HEK293 (cell line): ENCODE results near the gene NRBF2.

Experiments used
- CTCF ChIA-PET: fragments of 350-600 bp; formaldehyde crosslinking; extraction: SDS; loops from one replicate; lab custom pipeline; 2021; ENCODE audit warnings: antibody characterized with exemption; lab: Yijun Ruan, JAX
- POLR2A ChIA-PET: fragments of 300-600 bp; formaldehyde crosslinking; extraction: SDS; loops from one replicate; lab custom pipeline; 2020; ENCODE audit warnings: antibody characterized with exemption, inconsistent platforms; lab: Yijun Ruan, JAX
- H3K27ac ChIP-seq: fragments of 200-500 bp; sonication (Bioruptor generic); 2 replicates; pipeline ENCODE4 v1.5.1; 2014; ENCODE audit warnings: low read depth, low read length, control low read depth, inconsistent platforms; ENCODE audit errors: extremely low read depth
- H3K36me3 ChIP-seq, 2 experiments: fragments of 200-500 bp in 1 of 2; sonication (Bioruptor generic) in 1 of 2; 1 replicate in 1 of 2; 2 replicates in 1 of 2; pipeline ENCODE4 v1.5.1; 2014 to 2017; ENCODE audit warnings: inconsistent platforms in 2 of 2, low read length in 2 of 2; ENCODE audit not compliant: control insufficient read depth in 2 of 2, insufficient read depth in 1 of 2
- H3K4me1 ChIP-seq: fragments of 200-500 bp; sonication (Bioruptor generic); 2 replicates; pipeline ENCODE4 v1.5.1; 2014; ENCODE audit warnings: mild to moderate bottlenecking, low read length, inconsistent platforms; ENCODE audit not compliant: control insufficient read depth, insufficient read depth
- H3K4me3 ChIP-seq: 2 replicates; pipeline ENCODE4 v1.5.1; 2011; ENCODE audit warnings: low read depth, mild to moderate bottlenecking, control low read depth, low read length, moderate library complexity
- H3K9me3 ChIP-seq: fragments of 200-500 bp; sonication (Bioruptor generic); 2 replicates; pipeline ENCODE4 v1.5.1; 2014; ENCODE audit warnings: low read depth, low read length, inconsistent platforms; ENCODE audit not compliant: control insufficient read depth, insufficient read depth
- INSM2 ChIP-seq: fragments of 450-650 bp; formaldehyde crosslinking; IDR thresholded peaks from 2 replicates; pipeline ENCODE4 v1.5.1; 2016; ENCODE audit warnings: missing biosample characterization, missing genetic modification characterization
- SALL2 ChIP-seq: fragments of 450-650 bp; formaldehyde crosslinking; IDR thresholded peaks from 2 replicates; pipeline ENCODE4 v1.5.0; 2017; ENCODE audit warnings: missing biosample characterization, mild to moderate bottlenecking, missing genetic modification characterization, borderline replicate concordance
- SCRT1 ChIP-seq: fragments of 450-650 bp; formaldehyde crosslinking; IDR thresholded peaks from 2 replicates; pipeline ENCODE4 v1.5.1; 2016; ENCODE audit warnings: missing biosample characterization, missing genetic modification characterization, borderline replicate concordance
- SP2 ChIP-seq: fragments of 450-650 bp; formaldehyde crosslinking; IDR thresholded peaks from 2 replicates; pipeline ENCODE4 v1.5.1; 2016; ENCODE audit warnings: missing biosample characterization, missing genetic modification characterization
- YY1 ChIP-seq: fragments of 450-650 bp; formaldehyde crosslinking; IDR thresholded peaks from 2 replicates; pipeline ENCODE4 v1.5.1; 2018; ENCODE audit warnings: missing biosample characterization, missing genetic modification characterization
- ZBTB44 ChIP-seq: fragments of 450-650 bp; IDR thresholded peaks from 2 replicates; pipeline ENCODE4 v1.5.1; 2018; ENCODE audit warnings: missing biosample characterization, mild to moderate bottlenecking, missing genetic modification characterization
- ZNF274 ChIP-seq, 2 experiments: fragments of 200-500 bp in 1 of 2; fragments of 450-650 bp in 1 of 2; sonication (Bioruptor generic) in 1 of 2; formaldehyde crosslinking in 1 of 2; IDR thresholded peaks; 2 replicates each; pipeline versions ENCODE4 v1.5.1 to v1.6.1; 2014 to 2016; ENCODE audit warnings: borderline replicate concordance in 1 of 2, inconsistent platforms in 1 of 2, low read length in 1 of 2, missing biosample characterization in 1 of 2, missing genetic modification characterization in 1 of 2
- ZNF473 ChIP-seq: fragments of 450-650 bp; formaldehyde crosslinking; IDR thresholded peaks from 2 replicates; pipeline ENCODE4 v1.5.1; 2017; ENCODE audit warnings: missing biosample characterization, missing genetic modification characterization
- ZNF529 ChIP-seq: fragments of 450-650 bp; formaldehyde crosslinking; IDR thresholded peaks from 2 replicates; pipeline ENCODE4 v1.5.1; 2017; ENCODE audit warnings: missing genetic modification characterization, missing biosample characterization; ENCODE audit not compliant: insufficient replicate concordance
- ZNF544 ChIP-seq: fragments of 450-650 bp; formaldehyde crosslinking; IDR thresholded peaks from 2 replicates; pipeline ENCODE4 v1.5.0; 2017; ENCODE audit warnings: missing biosample characterization, missing genetic modification characterization
- ZNF548 ChIP-seq: fragments of 450-650 bp; formaldehyde crosslinking; IDR thresholded peaks from 2 replicates; pipeline ENCODE4 v1.5.1; 2016; ENCODE audit warnings: missing biosample characterization, missing genetic modification characterization
- ZNF600 ChIP-seq: fragments of 450-650 bp; formaldehyde crosslinking; IDR thresholded peaks from 2 replicates; pipeline ENCODE4 v1.5.1; 2016; ENCODE audit warnings: missing biosample characterization, missing genetic modification characterization
- ZNF626 ChIP-seq: fragments of 450-650 bp; sonication (Bioruptor Pico); formaldehyde crosslinking; IDR thresholded peaks from 2 replicates; pipeline ENCODE4 v1.5.1; 2018; ENCODE audit warnings: missing biosample characterization, missing genetic modification characterization, inconsistent platforms
- ZNF660 ChIP-seq: fragments of 450-650 bp; IDR thresholded peaks from 2 replicates; pipeline ENCODE4 v1.5.1; 2018; ENCODE audit warnings: missing biosample characterization, mild to moderate bottlenecking, missing genetic modification characterization
- ZNF768 ChIP-seq: fragments of 450-650 bp; formaldehyde crosslinking; IDR thresholded peaks from 2 replicates; pipeline ENCODE4 v1.5.1; 2018; ENCODE audit warnings: missing biosample characterization, mild to moderate bottlenecking, missing genetic modification characterization
- ZNF777 ChIP-seq: fragments of 450-650 bp; formaldehyde crosslinking; IDR thresholded peaks from 2 replicates; pipeline ENCODE4 v1.5.1; 2017; ENCODE audit warnings: missing biosample characterization, missing genetic modification characterization, borderline replicate concordance
- TF ChIP-seq, protein P1 (sequence below): fragments of 450-650 bp; formaldehyde crosslinking; IDR thresholded peaks from 2 replicates; pipeline ENCODE4 v1.5.1; 2016; ENCODE audit warnings: missing biosample characterization, missing genetic modification characterization

The NRBF2 gene

GRCh38 chr10:63155388-63156020 lies 22.4 kb downstream of the NRBF2 start:
- Histone ChIP-seq H3K27ac (no peak overlapping the region), H3K4me3 (no peak overlapping the region), H3K4me1 (no peaks in the 10 kb centered on the region), H3K36me3 (peaks cover 3 to 38% of the 10 kb centered on the region in 2 experiments; a peak in 2 of 3 replicates), H3K9me3 (no peaks in the 10 kb centered on the region)
- POLR2A ChIA-PET: interaction anchor here (0.6 kb wide), 1 partner anchor 616 kb away, joined by 4 read pairs; no protein-coding TSS in a partner anchor
- CTCF ChIA-PET: interaction anchor here (0.7 to 4.9 kb wide), 5 partner anchors 16 to 718 kb away, joined by 3 to 29 read pairs (median 4); no protein-coding TSS in a partner anchor
- no peak for TF ChIP-seq ZNF548 (tag by site-specific recombination)

DNA sequence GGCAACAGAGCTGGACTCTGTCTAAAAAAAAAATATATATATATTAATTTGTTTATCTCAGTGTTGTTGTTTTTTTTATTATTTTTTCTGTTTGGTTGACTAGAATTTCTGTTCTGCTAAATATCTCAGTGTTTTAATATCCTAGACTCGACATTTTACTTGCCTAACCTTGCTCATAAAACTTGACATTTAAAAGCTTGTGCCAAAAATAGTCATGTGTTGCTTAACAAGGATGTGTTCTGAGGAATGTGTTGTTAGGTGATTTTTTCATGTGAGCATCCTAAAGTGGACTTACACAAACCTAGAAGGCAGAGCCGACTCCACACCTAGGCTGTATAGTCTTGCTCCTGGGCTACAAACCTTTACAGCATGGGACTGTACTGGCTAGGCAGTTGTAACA lies 23.1 kb downstream of the NRBF2 start:
- CTCF ChIA-PET: interaction anchor here (0.7 to 4.9 kb wide), 13 partner anchors 11 to 718 kb away, joined by 3 to 29 read pairs (median 3); partner anchors contain the start of gene EGR2
- no peaks in the 10 kb centered on the region for H3K4me1 ChIP-seq
- TF ChIP-seq ZNF600 (tag by site-specific recombination) (no peak), ZNF544 (tag by site-specific recombination) (no peak), ZNF768 (tag by site-specific recombination) (no peak), ZNF777 (tag by site-specific recombination) (no peak), ZBTB44 (tag by site-specific recombination) (no peak)
- no peaks in the 10 kb centered on the region for H3K9me3 ChIP-seq
- POLR2A ChIA-PET: no interaction called here
- H3K36me3 ChIP-seq: peaks cover 3 to 33% of the 10 kb centered on the region in 2 experiments; a peak in 2 of 3 replicates
- H3K4me3 ChIP-seq: no peak overlapping the region
- no peak overlapping the region for H3K27ac ChIP-seq

GRCh38 chr10:63157845-63158624 lies 24.9 kb downstream of the NRBF2 start:
- Histone ChIP-seq H3K9me3 (no peaks in the 10 kb centered on the region), H3K4me1 (no peaks in the 10 kb centered on the region), H3K36me3 (peaks cover 0 to 23% of the 10 kb centered on the region in 2 experiments; a peak in 1 of 3 replicates), H3K4me3 (no peak overlapping the region), H3K27ac (no peak overlapping the region)
- ChIA-PET POLR2A (interaction anchor here (0.9 to 1.3 kb wide), 2 partner anchors 25 to 549 kb away, joined by 3 to 5 read pairs; partner anchors contain the start of gene NRBF2), CTCF (interaction anchor here (0.6 to 4.9 kb wide), 34 partner anchors 9 to 720 kb away, joined by 3 to 29 read pairs (median 4); no protein-coding TSS in a partner anchor)
- TF ChIP-seq INSM2 (tag by site-specific recombination): no peak
- TF ChIP-seq SP2 (tag by site-specific recombination): no peak
- TF ChIP-seq SCRT1 (tag by site-specific recombination): no peak
- no peak for TF ChIP-seq ZNF626 (tag by site-specific recombination)
- TF ChIP-seq ZNF274 (IDR thresholded peaks at IDR 0.05; ENCODE audit: low read length): no peak
- TF ChIP-seq ZNF274 (tag by site-specific recombination; IDR thresholded peaks at IDR 0.05; ENCODE audit: borderline replicate concordance): no peak
- TF ChIP-seq YY1 (tag by site-specific recombination): no peak
- no peak for TF ChIP-seq ZNF473 (tag by site-specific recombination)
- no peak for TF ChIP-seq ZNF529 (tag by site-specific recombination)
- TF ChIP-seq, protein P1, sequence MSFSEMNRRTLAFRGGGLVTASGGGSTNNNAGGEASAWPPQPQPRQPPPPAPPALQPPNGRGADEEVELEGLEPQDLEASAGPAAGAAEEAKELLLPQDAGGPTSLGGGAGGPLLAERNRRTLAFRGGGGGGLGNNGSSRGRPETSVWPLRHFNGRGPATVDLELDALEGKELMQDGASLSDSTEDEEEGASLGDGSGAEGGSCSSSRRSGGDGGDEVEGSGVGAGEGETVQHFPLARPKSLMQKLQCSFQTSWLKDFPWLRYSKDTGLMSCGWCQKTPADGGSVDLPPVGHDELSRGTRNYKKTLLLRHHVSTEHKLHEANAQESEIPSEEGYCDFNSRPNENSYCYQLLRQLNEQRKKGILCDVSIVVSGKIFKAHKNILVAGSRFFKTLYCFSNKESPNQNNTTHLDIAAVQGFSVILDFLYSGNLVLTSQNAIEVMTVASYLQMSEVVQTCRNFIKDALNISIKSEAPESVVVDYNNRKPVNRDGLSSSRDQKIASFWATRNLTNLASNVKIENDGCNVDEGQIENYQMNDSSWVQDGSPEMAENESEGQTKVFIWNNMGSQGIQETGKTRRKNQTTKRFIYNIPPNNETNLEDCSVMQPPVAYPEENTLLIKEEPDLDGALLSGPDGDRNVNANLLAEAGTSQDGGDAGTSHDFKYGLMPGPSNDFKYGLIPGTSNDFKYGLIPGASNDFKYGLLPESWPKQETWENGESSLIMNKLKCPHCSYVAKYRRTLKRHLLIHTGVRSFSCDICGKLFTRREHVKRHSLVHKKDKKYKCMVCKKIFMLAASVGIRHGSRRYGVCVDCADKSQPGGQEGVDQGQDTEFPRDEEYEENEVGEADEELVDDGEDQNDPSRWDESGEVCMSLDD (tag by site-specific recombination): no peak
- TF ChIP-seq SALL2 (tag by site-specific recombination): no peak
- peak; percentile 54; the same call in 1 of the 2 replicates for TF ChIP-seq ZNF660 (tag by site-specific recombination)
